AG08395 (cell line): ENCODE data around the gene CAPN5.

Experiments
- DNase-seq: peaks from one replicate; pipeline ENCODE4 v3.0.0; 2012; ENCODE audit warnings: mixed read lengths, low spot score

The CAPN5 gene

DNA sequence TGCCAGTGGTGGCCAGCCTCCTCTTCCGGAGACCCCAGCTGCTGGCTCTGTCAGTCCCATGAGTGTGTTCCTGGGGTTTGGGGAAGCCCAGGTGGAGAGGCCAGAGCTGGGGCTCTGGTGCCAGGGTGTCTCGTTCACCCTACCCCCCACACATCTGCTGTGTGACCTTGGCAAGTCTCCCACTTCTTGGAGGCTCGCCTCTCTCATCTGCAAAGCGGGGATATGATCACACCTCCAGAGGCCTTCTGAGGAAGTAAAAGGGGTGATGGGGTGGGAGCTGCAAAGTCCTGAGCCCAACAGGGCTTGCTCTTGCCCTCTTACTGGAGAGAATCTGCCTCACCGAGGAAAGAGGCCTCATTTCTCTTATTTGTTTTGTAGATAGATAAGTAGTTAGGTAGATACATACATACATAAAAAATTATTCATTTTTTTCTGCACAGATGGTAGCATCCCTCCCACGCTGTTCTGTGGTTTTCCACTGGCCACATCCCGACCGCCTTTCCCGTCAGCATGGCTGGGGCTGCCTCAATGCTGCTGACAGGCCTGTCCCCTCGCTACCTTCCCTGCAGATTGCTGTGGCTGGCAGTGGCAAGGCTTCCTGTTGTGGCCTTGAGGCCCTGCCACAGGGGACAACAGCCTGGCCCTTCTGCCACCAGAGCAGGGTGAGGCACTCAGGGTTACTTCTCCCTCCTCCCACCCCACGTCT is 85.2 kb downstream of the CAPN5 start:
- no peak for DNase-seq

DNA sequence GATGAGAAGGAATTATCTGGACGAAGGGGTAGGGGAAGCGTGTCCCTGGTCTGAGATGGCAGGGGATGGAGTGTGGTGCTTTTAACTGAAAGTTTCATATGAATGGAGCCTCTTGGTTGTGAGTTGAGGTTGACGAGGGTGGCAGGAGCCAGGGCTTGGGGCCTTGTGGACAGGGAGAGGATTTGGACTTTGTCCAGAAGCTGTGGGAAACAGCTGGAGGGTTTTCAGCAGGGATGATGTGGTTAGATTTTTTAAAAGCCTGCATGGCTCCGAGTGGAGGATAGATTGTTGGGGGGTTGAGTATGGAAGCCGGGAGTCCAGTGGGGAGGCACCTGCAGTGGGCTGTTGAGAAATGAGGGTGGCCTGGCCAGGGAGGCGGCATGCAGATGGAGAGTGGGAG is 86.1 kb downstream of the CAPN5 start:
- DNase-seq: no peak

DNA sequence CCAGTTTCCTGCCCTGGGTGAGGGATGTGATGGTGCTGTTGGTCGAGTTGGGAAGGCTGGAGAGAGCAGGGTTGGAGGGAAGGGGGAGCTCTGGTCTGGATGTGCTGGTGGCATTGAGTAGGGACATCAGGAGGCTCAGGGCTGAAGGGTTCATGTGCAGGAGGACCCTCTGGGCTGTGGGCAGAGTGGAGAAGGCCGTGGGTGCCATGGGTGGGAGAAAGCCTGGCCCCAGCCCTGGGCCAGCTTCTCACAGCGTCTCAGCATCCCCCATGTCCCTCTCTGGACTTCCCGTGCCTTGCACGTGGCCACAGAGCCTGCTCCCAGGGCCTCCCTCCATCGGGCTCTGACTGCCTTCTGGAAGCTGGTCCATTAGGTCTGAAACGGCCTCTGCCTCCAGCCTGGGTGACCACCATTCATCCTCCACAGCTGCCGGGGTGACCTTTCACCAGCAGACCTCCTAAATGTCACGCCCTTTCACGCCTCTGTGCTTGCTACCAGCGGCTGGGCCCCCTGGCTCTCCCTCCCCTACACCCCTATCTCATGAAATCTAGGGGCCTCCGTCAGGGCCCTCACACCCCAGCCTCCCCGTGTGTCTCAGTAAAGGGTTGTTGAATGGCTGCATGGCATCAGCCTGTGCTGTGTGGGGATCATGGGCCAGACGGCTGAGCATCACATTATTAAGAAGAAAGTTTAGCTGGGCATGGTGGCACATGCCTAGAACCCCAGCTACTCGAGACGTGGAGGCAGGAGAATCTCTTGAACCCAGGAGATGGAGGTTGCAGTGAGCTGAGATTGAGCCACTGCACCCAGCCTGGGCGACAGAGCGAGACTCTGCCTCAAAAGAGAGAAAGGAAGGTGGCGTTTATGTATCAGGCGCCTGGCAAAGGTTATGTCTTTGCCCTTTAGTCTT is 86.8 kb downstream of the CAPN5 start:
- DNase-seq: no peak

DNA sequence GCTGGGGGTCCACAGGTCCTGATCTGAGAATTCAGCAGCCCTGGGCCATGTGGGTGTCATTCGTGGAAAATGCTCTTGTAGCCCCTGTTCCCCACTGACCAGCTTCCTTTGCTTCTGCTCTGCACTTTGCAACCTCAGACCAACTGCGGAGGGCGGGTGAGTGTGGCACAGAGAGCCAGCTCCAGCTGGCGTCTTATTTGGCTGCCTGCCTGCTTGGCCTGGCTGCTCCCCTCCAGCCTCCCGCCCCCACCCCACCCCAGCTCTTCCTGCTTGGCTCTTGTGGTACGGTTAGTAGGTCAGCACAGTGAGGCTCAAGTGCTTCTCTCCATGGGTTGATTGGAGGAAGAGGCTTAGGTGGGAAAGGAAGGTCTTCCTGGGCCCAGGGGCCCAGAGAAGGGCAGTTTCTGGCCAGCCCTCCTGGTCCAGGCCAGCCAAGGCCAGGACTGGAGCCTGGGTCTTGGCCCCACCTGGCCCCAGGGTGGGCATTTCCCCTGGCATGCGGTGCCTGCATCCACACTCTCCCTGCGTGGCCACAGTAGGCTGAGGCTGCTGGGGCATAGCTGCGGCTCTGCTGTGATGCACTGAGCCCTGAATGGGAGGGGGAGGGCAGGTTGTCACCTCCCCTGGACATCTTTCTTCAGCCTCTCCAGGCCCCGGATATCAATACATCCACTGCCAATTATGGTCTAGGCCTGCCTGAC is 87.8 kb downstream of the CAPN5 start:
- DNase-seq: no peak

DNA sequence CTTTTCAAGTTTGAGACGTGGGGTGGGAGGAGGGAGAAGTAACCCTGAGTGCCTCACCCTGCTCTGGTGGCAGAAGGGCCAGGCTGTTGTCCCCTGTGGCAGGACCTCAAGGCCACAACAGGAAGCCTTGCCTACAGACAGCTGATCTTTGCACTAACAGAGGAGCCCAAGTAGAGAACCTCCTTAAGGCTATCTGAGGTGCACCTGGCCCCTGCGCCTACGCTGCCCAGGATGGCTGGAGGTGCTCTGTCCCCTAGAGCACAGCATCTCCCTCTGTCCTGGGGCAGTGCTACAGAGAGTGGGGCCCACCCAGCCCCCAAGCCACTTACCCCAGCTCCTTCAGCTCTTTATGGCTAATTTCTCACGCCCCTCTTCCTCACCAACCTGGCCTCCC is 88.3 kb downstream of the CAPN5 start:
- no peak for DNase-seq

DNA sequence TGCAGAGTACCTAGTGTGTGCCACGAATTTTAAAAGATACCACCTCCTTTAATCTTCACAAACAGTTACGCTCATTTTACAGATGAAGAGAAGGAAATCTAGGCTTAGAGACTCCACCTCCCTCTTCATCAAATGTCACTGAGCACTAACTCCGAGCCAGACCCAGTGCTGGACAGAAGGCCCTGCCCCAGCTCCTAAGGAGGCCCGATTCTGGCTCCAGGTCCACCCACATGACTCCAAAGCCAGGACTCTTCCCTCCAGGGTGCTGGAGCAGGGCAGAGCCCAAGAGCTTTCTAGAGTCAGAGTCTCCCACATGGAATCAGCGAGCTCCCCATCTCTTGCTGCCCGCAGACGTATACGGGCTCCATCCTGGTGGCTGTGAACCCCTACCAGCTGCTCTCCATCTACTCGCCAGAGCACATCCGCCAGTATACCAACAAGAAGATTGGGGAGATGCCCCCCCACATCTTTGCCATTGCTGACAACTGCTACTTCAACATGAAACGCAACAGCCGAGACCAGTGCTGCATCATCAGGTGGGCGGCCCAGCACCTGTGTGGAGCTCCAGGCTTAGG is 88.9 kb downstream of the CAPN5 start:
- no peak for DNase-seq

DNA sequence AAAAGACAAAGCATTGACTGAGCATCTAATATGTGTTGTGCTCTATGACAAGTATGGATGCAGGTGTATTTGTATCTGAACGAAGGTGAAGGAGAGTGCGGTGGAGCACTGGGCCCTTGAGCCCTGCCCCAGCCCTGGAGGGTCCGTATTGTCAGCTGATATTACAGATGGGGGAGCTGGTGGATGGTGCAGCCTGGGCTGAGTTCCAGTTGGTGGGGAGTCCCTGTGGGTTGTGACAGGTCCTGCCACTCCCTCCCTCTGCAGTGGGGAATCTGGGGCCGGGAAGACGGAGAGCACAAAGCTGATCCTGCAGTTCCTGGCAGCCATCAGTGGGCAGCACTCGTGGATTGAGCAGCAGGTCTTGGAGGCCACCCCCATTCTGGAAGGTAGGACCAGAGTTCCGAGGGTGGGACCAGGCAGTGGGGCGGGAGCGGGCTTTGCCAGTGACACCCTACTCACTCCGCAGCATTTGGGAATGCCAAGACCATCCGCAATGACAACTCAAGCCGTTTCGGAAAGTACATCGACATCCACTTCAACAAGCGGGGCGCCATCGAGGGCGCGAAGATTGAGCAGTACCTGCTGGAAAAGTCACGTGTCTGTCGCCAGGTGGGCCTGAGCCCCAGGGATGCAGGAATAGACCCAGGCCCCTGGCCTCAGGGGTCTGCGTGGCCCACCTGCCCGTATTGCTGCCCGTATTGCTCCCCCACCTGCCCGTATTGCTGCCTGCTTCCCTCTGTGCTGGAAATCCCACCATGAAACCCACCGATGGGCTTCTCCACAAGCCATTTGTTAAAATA is 89.8 kb downstream of the CAPN5 start:
- DNase-seq: no peak

DNA sequence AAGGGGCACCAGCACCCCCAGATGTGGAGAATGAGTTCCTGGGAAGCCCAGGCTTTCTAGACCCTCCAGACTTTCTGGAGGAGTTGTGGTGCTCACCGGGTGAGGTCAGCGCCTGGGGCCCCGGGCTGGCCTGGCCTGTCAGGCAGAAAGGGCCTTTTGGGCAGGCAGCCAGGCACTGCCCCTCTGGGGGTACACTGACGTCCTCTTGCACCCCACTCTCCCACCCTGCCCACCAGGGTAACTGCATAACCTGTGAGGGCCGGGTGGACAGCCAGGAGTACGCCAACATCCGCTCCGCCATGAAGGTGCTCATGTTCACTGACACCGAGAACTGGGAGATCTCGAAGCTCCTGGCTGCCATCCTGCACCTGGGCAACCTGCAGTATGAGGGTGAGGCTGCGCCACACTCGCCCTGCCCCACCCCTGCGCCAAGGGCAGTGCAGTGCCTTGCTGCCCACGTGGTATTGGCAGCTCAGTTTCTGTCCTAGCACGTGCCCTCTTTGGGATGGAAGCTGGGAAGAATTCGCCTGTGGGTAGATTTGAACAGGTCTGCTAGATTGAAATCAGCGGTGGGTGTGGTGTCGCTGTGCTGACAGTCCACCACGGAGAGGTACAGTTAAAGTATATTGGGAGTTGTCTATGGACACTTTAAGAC is 91.4 kb downstream of the CAPN5 start:
- no peak for DNase-seq

DNA sequence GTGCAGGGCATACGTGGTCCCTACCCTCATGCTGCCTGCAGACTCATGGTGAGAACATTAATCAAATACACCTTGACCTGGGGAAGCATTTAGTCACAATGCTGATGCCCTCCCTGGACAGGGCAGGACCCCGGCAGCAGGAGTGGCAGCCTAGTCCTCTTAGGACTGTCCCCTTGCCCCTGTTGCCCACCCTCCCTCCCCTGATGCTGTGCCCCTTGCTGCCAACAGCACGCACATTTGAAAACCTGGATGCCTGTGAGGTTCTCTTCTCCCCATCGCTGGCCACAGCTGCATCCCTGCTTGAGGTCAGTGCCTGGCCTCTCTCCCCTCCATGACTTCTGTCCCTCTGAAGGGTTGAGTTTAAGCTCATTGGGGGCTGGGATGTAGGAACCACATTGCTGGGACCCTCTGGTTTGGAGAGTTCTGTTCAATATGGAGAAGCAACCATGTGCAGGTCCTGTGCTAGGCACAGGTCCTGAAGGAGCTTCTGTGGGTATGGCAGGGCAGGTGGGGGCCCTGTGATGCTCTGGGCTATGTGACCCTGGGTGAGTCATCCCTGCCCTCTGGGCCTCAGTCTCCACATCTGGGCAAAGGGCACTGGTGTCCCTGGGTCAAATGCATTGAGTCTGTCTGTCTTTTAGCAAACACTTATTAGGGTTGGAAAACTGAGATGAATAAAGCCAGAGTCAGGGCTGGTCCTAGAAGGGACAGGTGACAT is 92.6 kb downstream of the CAPN5 start:
- DNase-seq: no peak

DNA sequence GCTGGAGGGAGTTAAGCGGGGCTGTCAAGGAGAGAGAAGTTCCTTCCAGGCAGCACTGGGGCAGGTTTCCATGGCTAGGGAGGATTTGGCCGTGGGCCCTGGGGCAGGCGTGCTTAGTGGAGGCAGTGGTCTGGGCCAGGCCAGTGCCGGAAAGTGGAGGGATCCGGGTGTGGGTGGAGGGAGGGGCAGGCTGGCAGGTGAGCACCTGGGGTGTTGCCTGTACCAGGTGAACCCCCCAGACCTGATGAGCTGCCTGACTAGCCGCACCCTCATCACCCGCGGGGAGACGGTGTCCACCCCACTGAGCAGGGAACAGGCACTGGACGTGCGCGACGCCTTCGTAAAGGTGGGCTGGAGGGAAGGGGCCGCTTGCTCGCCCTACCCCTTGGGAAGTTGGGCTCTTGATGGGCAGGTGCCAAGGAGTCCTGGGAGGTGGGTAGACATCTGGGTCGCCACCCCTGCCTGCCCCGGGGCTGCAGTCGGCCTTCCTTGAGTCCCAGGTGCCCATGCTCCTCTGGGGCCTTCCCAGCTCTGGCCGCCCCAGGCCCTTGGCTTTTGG is 93.2 kb downstream of the CAPN5 start:
- no peak for DNase-seq

DNA sequence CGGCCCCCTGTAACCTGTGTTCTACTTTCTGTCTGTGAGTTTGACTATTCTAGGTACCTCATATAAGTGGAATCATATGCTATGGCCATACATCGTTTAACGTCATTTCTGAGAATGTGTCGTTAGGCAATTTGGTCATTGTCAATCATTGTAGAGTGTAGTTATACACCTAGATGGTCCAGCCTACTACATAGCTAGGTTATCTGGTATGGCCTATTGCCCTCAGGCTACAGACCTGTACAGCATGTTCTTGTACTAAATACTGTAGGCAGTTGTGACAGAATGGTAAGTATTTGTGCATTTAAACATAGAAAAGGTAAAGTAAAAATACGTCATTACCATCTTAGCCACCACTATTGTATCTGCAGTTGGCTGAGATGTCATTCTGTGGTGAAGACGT is 96.5 kb downstream of the CAPN5 start:
- no peak for DNase-seq

DNA sequence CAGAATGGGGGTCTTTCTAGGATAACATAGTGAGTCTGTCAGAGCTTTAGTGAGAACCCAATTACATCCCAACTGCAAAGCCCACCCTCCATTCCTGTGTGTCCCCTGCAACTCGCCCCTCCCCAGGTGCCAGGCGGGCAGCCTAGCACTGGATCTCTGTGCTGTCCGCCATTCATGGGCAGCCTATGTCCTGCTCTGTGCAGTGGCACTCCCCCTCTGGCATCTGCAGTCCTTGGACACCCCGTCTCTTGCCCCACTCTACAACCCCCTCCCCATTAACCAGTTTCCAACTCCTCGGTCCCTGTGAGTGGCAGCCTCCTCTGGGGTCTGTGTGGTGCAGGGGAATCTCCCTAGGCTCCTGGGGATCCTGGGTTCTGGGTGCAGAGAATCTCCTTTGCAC is 98.3 kb downstream of the CAPN5 start:
- DNase-seq: no peak

DNA sequence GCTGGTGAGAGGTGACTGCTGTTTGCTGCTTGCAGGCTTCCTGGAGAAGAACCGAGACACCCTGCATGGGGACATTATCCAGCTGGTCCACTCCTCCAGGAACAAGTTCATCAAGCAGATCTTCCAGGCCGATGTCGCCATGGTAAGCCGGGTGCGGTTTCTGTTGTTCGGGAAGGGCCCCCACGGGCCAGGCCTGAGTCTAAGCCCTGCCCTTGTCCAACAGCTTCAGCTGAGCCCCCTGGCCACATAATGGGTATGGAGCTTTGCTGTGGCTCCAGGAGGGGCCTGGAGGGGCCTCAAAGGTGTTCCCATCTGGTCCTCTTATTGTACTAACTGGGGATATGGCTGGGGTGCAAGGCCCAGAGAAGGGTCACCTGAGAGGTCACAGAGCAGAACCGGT is 99.2 kb downstream of the CAPN5 start:
- no peak for DNase-seq

DNA sequence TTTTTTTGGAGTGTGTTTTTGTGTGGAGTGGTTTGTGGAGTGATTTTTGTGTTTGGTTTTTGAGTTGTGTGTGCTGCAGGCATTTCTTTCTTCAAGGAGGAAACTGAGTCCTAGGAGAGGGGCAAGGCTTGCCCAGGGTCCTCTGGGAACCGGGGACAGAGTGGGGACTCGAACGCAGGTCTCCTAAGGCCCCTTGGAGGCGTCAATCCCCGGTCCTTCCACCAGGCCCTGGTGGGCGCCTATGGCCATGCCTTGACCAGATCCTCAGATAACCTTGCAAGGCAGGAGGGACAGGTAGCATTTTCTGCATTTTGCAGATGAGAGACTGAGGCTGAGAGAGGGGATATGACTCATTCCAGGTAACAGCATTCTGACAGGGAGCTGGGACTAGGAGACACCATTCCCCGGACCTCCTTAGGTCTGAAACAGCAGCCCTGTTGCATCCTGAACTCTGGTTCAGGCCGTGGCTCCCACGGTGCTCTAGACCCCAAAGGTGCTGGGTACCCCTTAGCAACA is 100.4 kb downstream of the CAPN5 start:
- DNase-seq: no peak

DNA sequence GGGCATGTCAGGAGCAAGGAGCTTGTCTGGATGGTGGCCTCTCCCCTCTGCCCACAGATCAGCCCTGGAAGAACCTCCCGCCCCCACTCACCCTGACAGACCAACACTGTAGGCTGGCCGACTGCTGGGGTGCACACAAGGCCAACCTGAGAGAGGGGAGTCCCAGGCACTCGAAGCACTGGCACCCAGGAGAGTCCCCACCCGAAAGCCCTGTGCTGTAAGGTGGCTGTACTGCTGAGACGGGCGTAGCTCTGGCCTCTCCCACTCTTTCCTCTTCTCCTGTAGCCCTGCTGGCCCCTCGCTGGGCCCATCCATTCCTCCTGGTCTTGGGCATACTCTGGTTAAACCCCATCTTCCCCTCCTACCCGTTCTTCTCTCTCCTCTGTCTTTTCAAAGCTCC is 101.0 kb downstream of the CAPN5 start:
- DNase-seq: no peak

DNA sequence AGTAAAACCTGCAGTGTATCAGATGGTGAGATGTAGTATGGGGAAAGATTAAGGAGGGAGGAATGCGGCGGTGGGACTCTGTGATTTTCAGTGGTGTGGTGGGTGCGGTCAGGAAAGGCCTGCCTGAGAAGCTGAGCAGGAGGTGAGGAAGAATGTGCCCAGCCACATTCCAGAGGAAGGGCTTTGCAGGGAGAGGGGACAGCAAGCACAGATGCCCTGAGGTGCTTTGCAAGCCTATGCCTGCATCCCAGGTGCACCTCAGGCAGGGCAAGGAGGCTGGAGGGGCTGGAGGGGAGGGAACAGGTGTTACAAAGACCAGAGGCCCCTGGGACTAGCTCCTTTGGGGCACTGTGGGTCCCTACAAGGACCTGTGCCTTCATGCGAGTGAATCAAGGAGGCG is 103.3 kb downstream of the CAPN5 start:
- DNase-seq: no peak

DNA sequence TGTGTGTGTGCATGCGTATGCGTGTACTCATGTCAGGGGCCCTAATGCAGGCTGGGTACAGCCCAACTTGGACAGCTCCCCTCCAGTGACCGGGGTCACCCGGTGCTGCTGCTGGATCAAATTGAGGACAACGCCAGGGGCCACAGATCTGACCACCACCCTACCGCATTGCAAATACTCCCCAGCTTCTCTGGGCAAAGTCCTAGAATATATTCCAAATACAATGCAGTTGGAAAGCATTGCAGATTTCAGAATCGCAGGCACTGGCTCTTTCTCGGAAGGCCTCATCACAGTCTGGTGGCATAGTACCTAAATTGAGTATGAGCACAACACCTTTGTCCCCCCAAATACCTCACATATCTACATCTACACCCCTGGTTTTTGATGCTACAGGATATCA is 104.5 kb downstream of the CAPN5 start:
- no peak for DNase-seq

DNA sequence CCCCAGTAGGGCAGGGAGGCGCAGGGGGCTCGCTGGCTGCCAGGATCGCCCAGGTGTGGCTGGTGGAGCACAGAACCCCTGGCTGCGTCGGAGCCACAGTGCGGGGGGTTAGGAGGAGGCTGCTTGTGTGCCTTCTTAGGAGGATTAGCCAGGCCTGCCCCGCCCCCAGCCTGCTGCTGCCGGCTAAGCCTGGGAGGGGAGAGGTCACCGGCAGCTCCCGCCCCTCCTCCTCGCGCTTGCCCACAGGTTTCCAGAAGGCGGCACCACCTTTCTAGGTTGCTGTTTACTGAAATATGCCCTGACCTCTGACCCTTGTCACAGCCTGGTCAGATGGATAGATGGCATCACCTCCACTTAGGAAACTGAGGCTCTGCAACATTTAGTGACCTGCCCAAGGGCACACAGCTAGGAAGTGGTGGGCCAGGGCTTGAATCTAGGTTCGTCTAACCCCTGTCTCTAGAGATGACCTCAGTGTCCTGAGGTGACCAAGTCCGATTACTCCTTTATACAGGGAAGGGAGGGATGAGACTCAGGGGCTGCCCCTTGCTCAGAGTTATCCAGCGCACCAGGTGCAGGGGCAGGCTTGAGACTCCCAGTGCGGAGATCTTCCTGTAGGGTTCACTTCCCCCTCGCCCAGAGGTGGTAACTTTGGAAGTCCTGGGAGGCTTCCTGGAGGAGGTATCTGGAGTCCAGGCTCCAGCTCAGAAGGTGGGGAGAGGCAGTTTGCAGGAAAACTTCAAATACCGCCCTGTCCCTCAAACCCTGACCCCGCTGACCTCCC is 105.3 kb downstream of the CAPN5 start:
- DNase-seq: no peak

DNA sequence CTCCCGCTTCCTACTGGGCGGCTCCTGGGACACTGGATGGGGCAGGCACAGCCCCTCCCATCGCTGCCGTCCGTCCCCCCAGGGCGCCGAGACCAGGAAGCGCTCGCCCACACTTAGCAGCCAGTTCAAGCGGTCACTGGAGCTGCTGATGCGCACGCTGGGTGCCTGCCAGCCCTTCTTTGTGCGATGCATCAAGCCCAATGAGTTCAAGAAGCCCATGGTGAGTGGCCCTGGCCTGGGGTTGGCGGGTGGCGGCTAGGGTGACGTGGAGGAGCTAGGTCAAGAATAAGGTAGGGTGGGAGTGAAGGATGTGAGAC is 105.9 kb downstream of the CAPN5 start:
- DNase-seq: no peak
